HepG2 (cell line): ENCODE data around the gene CYB5B. TPM values are rescaled to one million over a fixed set of nuclear protein-coding genes. Genes with fewer than 3 reads are reported as not detected.

Experiments
- ATAC-seq: fragments of 200-7000 bp; cut with Tn5 transposase; 3 replicates; pipeline ENCODE4 v1.9.1; 2020; ENCODE audit warnings: mild to moderate bottlenecking, moderate library complexity
- BruUV-seq: library from RNA; stranded (reverse); fragments of 400-500 nt; replicated peaks from 2 replicates; lab custom pipeline; 2021; lab: Mats Ljungman, UMichigan
- CTCF ChIA-PET: fragments of 300-600 bp; formaldehyde crosslinking; extraction: SDS; loops from one replicate; lab custom pipeline; 2021; ENCODE audit warnings: low total read pairs, inconsistent platforms, low intra/inter-chr PET ratio; lab: Yijun Ruan, JAX
- POLR2A ChIA-PET: fragments of 350-600 bp; sonication (Branson Sonifier 250); formaldehyde crosslinking; loops from one replicate; lab custom pipeline; 2020; ENCODE audit warnings: antibody characterized with exemption, inconsistent platforms; lab: Yijun Ruan, JAX
- DNase-seq: peaks from one replicate; pipeline ENCODE4 v3.0.0-alpha.2; 2015; ENCODE audit warnings: low spot score
- FAIRE-seq: peaks from 3 replicates; lab custom pipeline; 2011; peaks lifted over from hg19 to GRCh38; lab: Jason Lieb, UNC
- H2AFZ ChIP-seq: one replicate; pipeline ENCODE4 v1.6.1; 2011; ENCODE audit warnings: low read length, inconsistent platforms
- H3K27ac ChIP-seq: fragments of 300-600 bp; 3 replicates; pipeline ENCODE4 v1.8.0; 2011; ENCODE audit warnings: mixed run types, mild to moderate bottlenecking, mixed read lengths, low read length, inconsistent platforms; ENCODE audit not compliant: insufficient read depth; ENCODE audit errors: extremely low read length
- H3K27me3 ChIP-seq, 2 experiments: fragments of 200-600 bp in 1 of 2; 2 replicates in 1 of 2; 3 replicates in 1 of 2; pipeline versions ENCODE4 v1.6.0 to v1.8.0; 2011; ENCODE audit warnings: low read length in 2 of 2, mild to moderate bottlenecking in 2 of 2, moderate library complexity in 2 of 2, inconsistent platforms in 1 of 2; ENCODE audit not compliant: insufficient read depth in 2 of 2, control insufficient read depth in 1 of 2
- H3K36me3 ChIP-seq, 2 experiments: fragments of 200-600 bp in 1 of 2; replicated peaks in 1 of 2; 2 replicates in 1 of 2; 3 replicates in 1 of 2; pipeline versions ENCODE4 v1.5.1 to v1.8.0; 2011; ENCODE audit warnings: low read length in 2 of 2, inconsistent platforms in 1 of 2; ENCODE audit not compliant: insufficient read depth in 2 of 2, control insufficient read depth in 1 of 2
- H3K4me1 ChIP-seq: 2 replicates; pipeline ENCODE4 v1.5.1; 2012; ENCODE audit warnings: low read length, inconsistent platforms; ENCODE audit not compliant: insufficient read depth
- H3K4me2 ChIP-seq: 2 replicates; pipeline ENCODE4 v1.6.0; 2011; ENCODE audit warnings: low read depth, low read length, inconsistent platforms
- H3K4me3 ChIP-seq, 3 experiments: fragments of 200-600 bp in 1 of 3; sonication (generic), shearing (Covaris generic) in 1 of 3; replicated peaks in 1 of 3; 2 replicates each; pipeline ENCODE4 v1.5.1; 2011 to 2016; ENCODE audit warnings: low read length in 3 of 3, inconsistent platforms in 2 of 3, low read depth in 2 of 3, mild to moderate bottlenecking in 2 of 3, control low read depth in 1 of 3, mixed read lengths in 1 of 3; ENCODE audit not compliant: insufficient read depth in 1 of 3
- H3K79me2 ChIP-seq: one replicate; pipeline ENCODE4 v1.6.1; 2011; ENCODE audit warnings: low read length, inconsistent platforms; ENCODE audit not compliant: insufficient read depth
- H3K9ac ChIP-seq: 2 replicates; pipeline ENCODE4 v1.6.0; 2011; ENCODE audit warnings: mild to moderate bottlenecking, low read depth, low read length, inconsistent platforms; ENCODE audit not compliant: insufficient read depth
- H3K9me3 ChIP-seq: 2 replicates; pipeline ENCODE4 v1.5.1; 2012; ENCODE audit warnings: mild to moderate bottlenecking, low read length
- H4K20me1 ChIP-seq: 2 replicates; pipeline ENCODE4 v1.6.0; 2011; ENCODE audit warnings: inconsistent platforms, mild to moderate bottlenecking, low read length, moderate library complexity; ENCODE audit not compliant: insufficient read depth
- CEBPB ChIP-seq: IDR thresholded peaks from 2 replicates; pipeline ENCODE4 v1.6.1; 2011; ENCODE audit warnings: low read depth, low read length, improper control_type of control experiment, borderline replicate concordance
- CENPBD1 ChIP-seq: sonication (generic); formaldehyde crosslinking; IDR thresholded peaks from 2 replicates; pipeline ENCODE4 v1.8.0; 2022; ENCODE audit warnings: missing genetic modification reagents, low read depth, mild to moderate bottlenecking, borderline replicate concordance
- FOXA1 ChIP-seq, 2 experiments: fragments of 450-650 bp in 1 of 2; sonication (generic) in 1 of 2; formaldehyde crosslinking in 1 of 2; IDR thresholded peaks; 2 replicates each; pipeline versions ENCODE4 v1.4.0 to v1.6.1; 2016 to 2020; ENCODE audit warnings: missing genetic modification reagents in 1 of 2
- FOXO4 ChIP-seq: sonication (generic); formaldehyde crosslinking; conservative IDR thresholded peaks from 2 replicates; pipeline ENCODE4 v1.8.1; 2023; ENCODE audit warnings: missing genetic modification reagents
- HNRNPK ChIP-seq: fragments of 200-400 bp; formaldehyde crosslinking; IDR thresholded peaks from 2 replicates; pipeline ENCODE4 v1.6.1; 2018; ENCODE audit warnings: low read length, low read depth, moderate library complexity, mild to moderate bottlenecking; ENCODE audit not compliant: poor library complexity, severe bottlenecking
- HNRNPUL1 ChIP-seq: fragments of 200-400 bp; formaldehyde crosslinking; IDR thresholded peaks from 2 replicates; pipeline ENCODE4 v1.6.1; 2017; ENCODE audit warnings: low read depth, mild to moderate bottlenecking, low read length, moderate library complexity
- HOXA3 ChIP-seq: sonication (generic); formaldehyde crosslinking; IDR thresholded peaks from 2 replicates; pipeline ENCODE4 v1.5.0; 2020; ENCODE audit warnings: missing genetic modification reagents
- ISL2 ChIP-seq: sonication (generic); formaldehyde crosslinking; IDR thresholded peaks from 2 replicates; pipeline ENCODE4 v1.5.0; 2020; ENCODE audit warnings: missing genetic modification reagents
- ISX ChIP-seq: sonication (generic); formaldehyde crosslinking; conservative IDR thresholded peaks from 2 replicates; pipeline ENCODE4 v1.5.0; 2020; ENCODE audit warnings: missing genetic modification reagents
- PITX1 ChIP-seq: sonication (generic); formaldehyde crosslinking; IDR thresholded peaks from 2 replicates; pipeline ENCODE4 v1.5.1; 2020; ENCODE audit warnings: mild to moderate bottlenecking, missing genetic modification reagents
- RCOR2 ChIP-seq: IDR thresholded peaks from 2 replicates; pipeline ENCODE4 v1.6.1; 2016; ENCODE audit warnings: missing biosample characterization, missing genetic modification reagents
- YEATS2 ChIP-seq: sonication (generic); formaldehyde crosslinking; IDR thresholded peaks from 2 replicates; pipeline ENCODE4 v1.4.0; 2020; ENCODE audit warnings: missing genetic modification reagents, borderline replicate concordance
- ZBTB8A ChIP-seq: sonication (generic); formaldehyde crosslinking; IDR thresholded peaks from 2 replicates; pipeline ENCODE4 v1.4.0; 2020; ENCODE audit warnings: mild to moderate bottlenecking, low read depth, missing genetic modification reagents, borderline replicate concordance
- ZFP37 ChIP-seq: sonication (generic); formaldehyde crosslinking; IDR thresholded peaks from 2 replicates; pipeline ENCODE4 v1.4.0; 2020; ENCODE audit warnings: missing genetic modification reagents, borderline replicate concordance
- ZFX ChIP-seq: sonication (generic); formaldehyde crosslinking; IDR thresholded peaks from 2 replicates; pipeline ENCODE4 v1.4.0; 2020; ENCODE audit warnings: mild to moderate bottlenecking, low read depth, missing genetic modification reagents, moderate library complexity
- ZMYM3 ChIP-seq: sonication (generic); formaldehyde crosslinking; IDR thresholded peaks from 2 replicates; pipeline ENCODE4 v1.5.1; 2020; ENCODE audit warnings: mild to moderate bottlenecking, missing genetic modification reagents
- ZNF605 ChIP-seq: sonication (generic); formaldehyde crosslinking; IDR thresholded peaks from 2 replicates; pipeline ENCODE4 v1.8.0; 2022; ENCODE audit warnings: mild to moderate bottlenecking, missing genetic modification reagents
- ZNF639 ChIP-seq: conservative IDR thresholded peaks from 2 replicates; pipeline ENCODE4 v1.6.1; 2018; ENCODE audit warnings: missing genetic modification reagents
- ZNF891 ChIP-seq: sonication (generic); formaldehyde crosslinking; IDR thresholded peaks from 2 replicates; pipeline ENCODE4 v1.5.0; 2020; ENCODE audit warnings: mild to moderate bottlenecking, missing genetic modification reagents
- WGBS: methylation state at CpG from one replicate; pipeline ENCODE4 v1.1.6; 2017; ENCODE audit warnings: low lambda C conversion rate; 5-methylcytosine and 5-hydroxymethylcytosine counted together
- in situ Hi-C: cut with HindIII; loops from 2 replicates; pipeline ENCODE4 v1.10.0; 2017; ENCODE audit warnings: low pct_unique_long_range_greater_than_20kb; ENCODE audit not compliant: extremely low pct_ligation_motif_present
- intact Hi-C: fragments of 100-400 bp; cut with micrococcal nuclease; formaldehyde crosslinking; loops from one replicate; pipeline ENCODE4 v1.10.0; 2022; ENCODE audit not compliant: unreplicated experiment
- polyA plus RNA-seq, 8 experiments: library from polyadenylated mRNA; depleted of rRNA in 3 of 8; stranded (reverse) in 7 of 8; unstranded in 1 of 8; fragments of >200 nt; fragmentation: Illumina TruSeq in 4 of 8; extraction: Trizol in 4 of 8; gene quantifications; 2 replicates each; pipeline versions ENCODE4 v1.2.1 to v1.2.3, GENCODE V29; 2011 to 2016; ENCODE audit warnings: low read depth in 4 of 8, missing spikeins in 1 of 8, mixed read lengths in 1 of 8; ENCODE audit not compliant: insufficient read depth in 1 of 8
- total RNA-seq, 5 experiments: library from RNA; depleted of rRNA; stranded (reverse); fragments of >200 nt; fragmentation: Illumina TruSeq; extraction: Trizol; gene quantifications; 2 replicates each; pipeline ENCODE4 v1.2.3, GENCODE V29; 2016; ENCODE audit warnings: low read depth in 1 of 5
- TF ChIP-seq, protein P1 (sequence below): sonication (generic); formaldehyde crosslinking; conservative IDR thresholded peaks from 2 replicates; pipeline ENCODE4 v1.8.0; 2022; ENCODE audit warnings: missing genetic modification reagents

Gene CYB5B
- total and polyA plus RNA-seq, 2 of the 13 experiments (the other 11 are each of a cell fraction or from before 2014, with no cell fraction given), result 234 to 432 TPM

DNA sequence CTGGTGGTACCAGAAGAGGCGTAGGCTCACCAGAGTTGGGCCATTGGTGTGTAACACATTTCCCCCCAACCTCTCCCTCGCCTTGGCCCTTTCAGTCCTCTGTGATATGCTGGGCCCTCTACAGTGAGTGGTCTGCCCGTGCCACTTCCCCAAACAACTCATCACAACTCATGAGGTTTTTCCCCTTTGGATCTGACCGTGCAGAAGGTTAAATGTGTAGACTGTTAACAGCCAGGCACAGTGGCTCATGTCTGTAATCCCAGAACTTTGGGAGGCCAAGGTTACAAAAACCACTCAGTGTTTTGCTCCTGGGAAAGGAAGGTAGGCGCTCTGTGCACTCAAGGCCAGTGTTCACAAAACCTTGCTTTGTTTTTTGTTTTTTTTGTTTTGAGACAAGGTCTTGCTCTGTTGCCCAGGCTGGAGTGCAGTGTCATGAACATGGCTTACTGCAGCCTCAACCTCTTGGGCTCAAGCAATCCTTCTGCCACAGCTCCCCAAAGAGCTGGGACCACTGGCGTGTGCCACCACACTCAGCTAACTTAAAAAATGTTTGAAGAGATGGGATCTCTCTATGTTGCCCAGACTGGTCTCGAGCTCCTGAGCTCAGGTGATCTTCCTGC, 11.3 kb upstream of the CYB5B start:
- no peak overlapping the region for H3K4me3 ChIP-seq
- POLR2A ChIA-PET, result interaction anchor here (1.1 to 2.6 kb wide), 6 partner anchors 8 to 23 kb away, joined by 3 to 9 read pairs (median 6); partner anchors contain the start of gene CYB5B
- H3K36me3 ChIP-seq, result no peaks in the 10 kb centered on the region
- ATAC-seq (peak; percentile 77), DNase-seq (peak; percentile 85), FAIRE-seq (peak; percentile 80)
- no TSS peak for BruUV-seq
- peak overlapping the region; percentile 31 for H3K4me2 ChIP-seq
- CTCF ChIA-PET, result no interaction called here
- no peaks in the 10 kb centered on the region for H3K79me2 ChIP-seq
- peaks cover 77% of the 10 kb centered on the region for H3K4me1 ChIP-seq
- H2AFZ ChIP-seq, result no peak overlapping the region
- WGBS, result 55% methylated on average over 7 of the region's 7 CpGs
- no peaks in the 10 kb centered on the region for H4K20me1 ChIP-seq
- intact Hi-C loops (no loop called here), in situ Hi-C loops (no loop called here)
- peak overlapping the region; percentile 79 for H3K27ac ChIP-seq
- H3K27me3 ChIP-seq, result no peaks in the 10 kb centered on the region
- no peaks in the 10 kb centered on the region for H3K9me3 ChIP-seq
- peak overlapping the region; percentile 7; the same call in 1 of the 2 replicates for H3K9ac ChIP-seq
- TF ChIP-seq RCOR2 (CRISPR knock-in tag) (peak; percentile 89), ZFX (CRISPR knock-in tag) (peak; percentile 62), ZBTB8A (CRISPR knock-in tag) (no peak), HOXA3 (CRISPR knock-in tag) (peak; percentile 81; the same call in 1 of the 2 replicates), PITX1 (CRISPR knock-in tag) (peak; percentile 62), HNRNPUL1 (no peak), CEBPB (no peak), CENPBD1 (no peak), ZMYM3 (CRISPR knock-in tag) (peak; percentile 96), ISL2 (CRISPR knock-in tag) (peak; percentile 55; the same call in 1 of the 2 replicates), ZNF639 (CRISPR knock-in tag) (no peak; the same call in 1 of the 2 replicates), FOXA1 (IDR thresholded peaks at IDR 0.05) (no peak), FOXA1 (CRISPR knock-in tag; IDR thresholded peaks at IDR 0.05) (0 out of 2 replicates have a peak, but pooled peaks have one; percentile 8), FOXO4 (CRISPR knock-in tag) (0 out of 2 replicates have a peak, but pooled peaks have one; percentile 88), ZNF891 (CRISPR knock-in tag) (no peak), ISX (CRISPR knock-in tag) (no peak), ZFP37 (CRISPR knock-in tag) (no peak), HNRNPK (no peak), YEATS2 (CRISPR knock-in tag) (peak; percentile 36; the same call in 1 of the 2 replicates), ZNF605 (no peak)
- TF ChIP-seq, protein P1, sequence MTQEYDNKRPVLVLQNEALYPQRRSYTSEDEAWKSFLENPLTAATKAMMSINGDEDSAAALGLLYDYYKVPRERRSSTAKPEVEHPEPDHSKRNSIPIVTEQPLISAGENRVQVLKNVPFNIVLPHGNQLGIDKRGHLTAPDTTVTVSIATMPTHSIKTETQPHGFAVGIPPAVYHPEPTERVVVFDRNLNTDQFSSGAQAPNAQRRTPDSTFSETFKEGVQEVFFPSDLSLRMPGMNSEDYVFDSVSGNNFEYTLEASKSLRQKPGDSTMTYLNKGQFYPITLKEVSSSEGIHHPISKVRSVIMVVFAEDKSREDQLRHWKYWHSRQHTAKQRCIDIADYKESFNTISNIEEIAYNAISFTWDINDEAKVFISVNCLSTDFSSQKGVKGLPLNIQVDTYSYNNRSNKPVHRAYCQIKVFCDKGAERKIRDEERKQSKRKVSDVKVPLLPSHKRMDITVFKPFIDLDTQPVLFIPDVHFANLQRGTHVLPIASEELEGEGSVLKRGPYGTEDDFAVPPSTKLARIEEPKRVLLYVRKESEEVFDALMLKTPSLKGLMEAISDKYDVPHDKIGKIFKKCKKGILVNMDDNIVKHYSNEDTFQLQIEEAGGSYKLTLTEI (CRISPR knock-in tag), result no peak
